Pulmonary artery endothelial cell (primary cell): ENCODE measurements around the gene CNTD1. TPM values are rescaled to one million over a fixed set of nuclear protein-coding genes. Genes with fewer than 3 reads are reported as not detected.

ENCODE experiments used
- DNase-seq: peaks from one replicate; pipeline ENCODE4 v3.0.0-alpha.2; 2011; ENCODE audit warnings: low read depth, low spot score
- total RNA-seq: library from RNA; depleted of rRNA; stranded (reverse); fragments of >200 nt; gene quantifications from 2 replicates; pipeline ENCODE4 v1.2.3, GENCODE V29; 2014

CNTD1 gene
- total RNA-seq, 1 donor from 2014 or later: not detected

- no peak for DNase-seq
These were observed 19.2 kb upstream of the CNTD1 start for GRCh38 chr17:42779304-42779935.

- DNase-seq: no peak
These were observed 18.5 kb upstream of the CNTD1 start, which contains the start of gene WNK4 for GRCh38 chr17:42779936-42780850. WNK4 (plus strand) TSS chr17:42780610; CDS start chr17:42780699, 89 bp downstream.

DNA sequence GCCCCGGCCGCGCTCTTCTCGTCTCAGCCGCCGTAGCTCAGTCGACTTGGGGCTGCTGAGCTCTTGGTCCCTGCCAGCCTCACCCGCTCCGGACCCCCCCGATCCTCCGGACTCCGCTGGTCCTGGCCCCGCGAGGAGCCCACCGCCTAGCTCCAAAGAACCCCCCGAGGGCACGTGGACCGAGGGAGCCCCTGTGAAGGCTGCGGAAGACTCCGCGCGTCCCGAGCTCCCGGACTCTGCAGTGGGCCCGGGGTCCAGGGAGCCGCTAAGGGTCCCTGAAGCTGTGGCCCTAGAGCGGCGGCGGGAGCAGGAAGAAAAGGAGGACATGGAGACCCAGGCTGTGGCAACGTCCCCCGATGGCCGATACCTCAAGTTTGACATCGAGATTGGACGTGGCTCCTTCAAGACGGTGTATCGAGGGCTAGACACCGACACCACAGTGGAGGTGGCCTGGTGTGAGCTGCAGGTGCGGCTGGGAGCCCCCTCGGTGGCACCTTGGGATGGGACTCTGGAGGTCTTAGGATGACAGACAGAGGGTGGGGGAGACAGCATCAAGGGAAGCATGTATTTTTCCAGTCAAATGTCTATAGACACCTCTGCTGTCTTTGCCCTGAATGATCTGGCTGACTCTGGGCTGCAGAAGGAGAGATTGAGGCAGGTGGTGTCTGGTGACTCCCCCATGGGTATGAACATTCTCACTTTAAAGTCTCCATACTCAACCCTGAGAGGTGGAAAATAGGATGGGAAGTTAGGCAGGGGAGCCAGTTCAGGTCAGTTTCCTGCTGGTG lies 17.6 kb upstream of the CNTD1 start:
- DNase-seq: no peak

GRCh38 chr17:42781639-42782165 lies 17.0 kb upstream of the CNTD1 start:
- DNase-seq: no peak

DNA sequence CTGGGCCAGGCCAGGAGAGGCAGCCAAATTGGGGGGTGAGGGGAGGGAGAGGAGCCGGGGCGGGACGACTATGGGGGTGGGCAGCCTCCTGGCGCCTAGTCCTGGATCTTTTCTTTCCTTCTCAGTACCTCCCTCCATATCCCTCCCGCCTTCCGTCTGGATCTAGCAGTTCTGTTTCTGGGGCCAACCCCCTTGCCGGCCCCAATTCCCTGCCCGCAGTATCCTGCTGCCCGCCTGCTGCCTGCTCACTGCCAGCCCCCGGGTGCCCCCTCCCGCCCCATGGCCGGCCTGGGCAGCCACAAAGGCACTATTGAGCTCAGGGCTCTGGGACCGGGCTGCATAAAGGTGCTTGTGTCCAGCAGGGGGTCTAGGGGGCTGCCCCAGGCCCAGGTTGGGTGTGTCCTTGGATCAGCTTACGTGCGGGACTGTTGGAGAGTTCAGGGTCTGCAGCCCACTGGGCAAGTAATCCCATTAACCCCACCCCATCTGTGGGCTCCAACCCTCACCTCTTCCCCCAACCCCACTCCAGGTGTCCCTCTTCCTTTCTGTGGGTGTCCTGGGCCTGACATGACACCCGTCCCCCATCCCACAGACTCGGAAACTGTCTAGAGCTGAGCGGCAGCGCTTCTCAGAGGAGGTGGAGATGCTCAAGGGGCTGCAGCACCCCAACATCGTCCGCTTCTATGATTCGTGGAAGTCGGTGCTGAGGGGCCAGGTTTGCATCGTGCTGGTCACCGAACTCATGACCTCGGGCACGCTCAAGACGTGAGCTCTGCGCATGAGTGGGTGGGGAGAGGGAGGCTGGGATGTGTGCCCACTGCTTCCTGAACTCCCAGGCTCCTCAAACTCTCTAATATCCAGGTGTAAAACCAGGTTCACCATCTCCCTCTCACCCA lies 16.2 kb upstream of the CNTD1 start:
- no peak for DNase-seq

- DNase-seq: no peak
These were observed 15.4 kb upstream of the CNTD1 start for GRCh38 chr17:42783062-42783790.

DNA sequence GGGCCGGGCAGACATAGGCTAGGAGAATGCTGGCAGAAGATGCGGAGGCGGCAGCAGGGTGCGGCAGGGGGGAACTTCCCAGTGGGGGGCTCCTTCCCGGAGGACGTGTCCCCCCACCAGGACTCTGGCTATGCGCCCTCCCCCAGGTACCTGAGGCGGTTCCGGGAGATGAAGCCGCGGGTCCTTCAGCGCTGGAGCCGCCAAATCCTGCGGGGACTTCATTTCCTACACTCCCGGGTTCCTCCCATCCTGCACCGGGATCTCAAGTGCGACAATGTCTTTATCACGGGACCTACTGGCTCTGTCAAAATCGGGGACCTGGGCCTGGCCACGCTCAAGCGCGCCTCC lies 14.9 kb upstream of the CNTD1 start:
- DNase-seq: no peak

DNA sequence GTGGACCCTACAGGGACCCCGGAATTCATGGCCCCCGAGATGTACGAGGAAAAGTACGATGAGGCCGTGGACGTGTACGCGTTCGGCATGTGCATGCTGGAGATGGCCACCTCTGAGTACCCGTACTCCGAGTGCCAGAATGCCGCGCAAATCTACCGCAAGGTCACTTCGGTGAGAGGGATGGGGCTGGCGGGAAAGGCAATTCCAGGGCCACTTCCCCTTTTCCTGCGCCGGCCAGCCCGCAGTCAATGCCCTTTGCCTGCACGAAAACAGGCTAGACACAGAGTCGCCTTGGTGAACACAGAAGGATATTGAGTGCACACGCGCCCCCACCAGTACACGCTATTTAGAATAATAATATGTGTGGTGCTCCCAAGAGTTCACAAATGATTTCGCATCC lies 14.3 kb upstream of the CNTD1 start:
- DNase-seq: no peak

GRCh38 chr17:42784811-42785592 lies 13.7 kb upstream of the CNTD1 start:
- DNase-seq: no peak

DNA sequence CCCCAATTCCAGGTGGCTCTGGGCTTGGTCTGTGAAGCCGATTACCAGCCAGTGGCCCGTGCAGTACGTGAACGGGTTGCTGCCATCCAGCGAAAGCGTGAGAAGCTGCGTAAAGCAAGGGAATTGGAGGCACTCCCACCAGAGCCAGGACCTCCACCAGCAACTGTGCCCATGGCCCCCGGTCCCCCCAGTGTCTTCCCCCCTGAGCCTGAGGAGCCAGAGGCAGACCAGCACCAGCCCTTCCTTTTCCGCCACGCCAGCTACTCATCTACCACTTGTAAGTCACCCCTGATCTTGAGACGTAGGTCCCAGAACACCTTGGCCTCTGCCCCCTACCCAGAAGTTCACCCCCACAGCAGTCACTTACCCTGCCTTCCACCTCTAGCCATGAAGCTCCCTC lies 11.4 kb upstream of the CNTD1 start:
- DNase-seq: no peak

DNA sequence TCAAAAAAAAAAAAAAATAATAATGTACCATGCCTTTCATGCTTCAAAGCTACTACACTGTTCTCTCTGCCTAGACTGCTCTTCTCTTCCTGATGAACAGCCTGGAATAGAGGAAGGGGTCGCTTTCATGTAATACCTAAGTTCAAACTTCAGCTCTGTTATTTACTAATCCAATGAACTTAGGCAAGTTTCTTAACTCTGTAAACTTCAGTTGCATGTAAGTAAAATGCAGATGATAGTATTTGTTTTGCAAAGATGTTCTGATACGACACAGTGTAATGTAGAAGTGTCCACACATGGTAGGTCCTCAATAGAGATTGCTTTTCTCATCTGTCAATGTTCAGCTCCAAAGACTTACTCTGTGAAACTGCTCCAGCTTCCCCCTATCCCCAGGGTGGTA lies 6.7 kb upstream of the CNTD1 start:
- no peak for DNase-seq

GRCh38 chr17:42792545-42792944 lies 6.1 kb upstream of the CNTD1 start:
- DNase-seq: no peak

GRCh38 chr17:42795061-42795460 lies 3.6 kb upstream of the CNTD1 start:
- DNase-seq: no peak

DNA sequence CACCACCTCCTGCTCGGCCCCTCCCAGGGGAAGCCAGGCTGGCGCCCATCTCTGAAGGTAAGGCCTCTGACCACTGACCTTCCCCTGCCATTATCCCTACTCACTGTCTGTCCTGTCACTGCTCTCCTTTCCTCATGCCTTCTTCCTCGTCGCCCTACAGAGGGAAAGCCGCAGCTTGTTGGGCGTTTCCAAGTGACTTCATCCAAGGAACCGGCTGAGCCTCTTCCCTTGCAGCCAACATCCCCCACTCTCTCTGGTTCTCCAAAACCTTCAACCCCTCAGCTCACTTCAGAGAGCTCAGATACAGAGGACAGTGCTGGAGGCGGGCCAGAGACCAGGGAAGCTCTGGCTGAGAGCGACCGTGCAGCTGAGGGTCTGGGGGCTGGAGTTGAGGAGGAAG lies 3.2 kb upstream of the CNTD1 start:
- DNase-seq: no peak

DNA sequence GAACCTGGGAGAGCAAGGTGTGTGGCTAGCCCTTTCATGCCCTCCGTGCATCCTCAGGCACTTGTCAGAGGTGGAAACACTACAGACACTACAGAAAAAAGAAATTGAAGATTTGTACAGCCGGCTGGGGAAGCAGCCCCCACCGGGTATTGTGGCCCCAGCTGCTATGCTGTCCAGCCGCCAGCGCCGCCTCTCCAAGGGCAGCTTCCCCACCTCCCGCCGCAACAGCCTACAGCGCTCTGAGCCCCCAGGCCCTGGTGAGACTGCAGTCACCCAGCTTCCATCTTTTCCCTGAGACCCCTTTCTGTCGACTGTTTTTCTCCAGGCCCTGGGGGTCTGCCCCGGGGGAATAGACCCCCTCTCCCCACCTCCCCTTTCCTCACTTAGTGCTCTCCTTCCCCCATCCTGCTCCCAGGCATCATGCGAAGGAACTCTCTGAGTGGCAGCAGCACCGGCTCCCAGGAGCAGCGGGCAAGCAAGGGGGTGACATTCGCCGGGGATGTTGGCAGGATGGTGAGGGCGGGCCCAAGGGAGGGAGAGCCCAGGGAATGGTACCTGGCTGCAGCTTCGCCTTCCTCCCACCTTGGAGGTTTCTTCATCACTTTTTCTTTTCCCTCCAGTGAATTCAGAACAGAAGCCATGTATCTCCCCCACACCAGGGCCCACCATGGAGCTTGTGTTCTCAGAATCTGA lies 2.4 kb upstream of the CNTD1 start:
- DNase-seq: no peak

DNA sequence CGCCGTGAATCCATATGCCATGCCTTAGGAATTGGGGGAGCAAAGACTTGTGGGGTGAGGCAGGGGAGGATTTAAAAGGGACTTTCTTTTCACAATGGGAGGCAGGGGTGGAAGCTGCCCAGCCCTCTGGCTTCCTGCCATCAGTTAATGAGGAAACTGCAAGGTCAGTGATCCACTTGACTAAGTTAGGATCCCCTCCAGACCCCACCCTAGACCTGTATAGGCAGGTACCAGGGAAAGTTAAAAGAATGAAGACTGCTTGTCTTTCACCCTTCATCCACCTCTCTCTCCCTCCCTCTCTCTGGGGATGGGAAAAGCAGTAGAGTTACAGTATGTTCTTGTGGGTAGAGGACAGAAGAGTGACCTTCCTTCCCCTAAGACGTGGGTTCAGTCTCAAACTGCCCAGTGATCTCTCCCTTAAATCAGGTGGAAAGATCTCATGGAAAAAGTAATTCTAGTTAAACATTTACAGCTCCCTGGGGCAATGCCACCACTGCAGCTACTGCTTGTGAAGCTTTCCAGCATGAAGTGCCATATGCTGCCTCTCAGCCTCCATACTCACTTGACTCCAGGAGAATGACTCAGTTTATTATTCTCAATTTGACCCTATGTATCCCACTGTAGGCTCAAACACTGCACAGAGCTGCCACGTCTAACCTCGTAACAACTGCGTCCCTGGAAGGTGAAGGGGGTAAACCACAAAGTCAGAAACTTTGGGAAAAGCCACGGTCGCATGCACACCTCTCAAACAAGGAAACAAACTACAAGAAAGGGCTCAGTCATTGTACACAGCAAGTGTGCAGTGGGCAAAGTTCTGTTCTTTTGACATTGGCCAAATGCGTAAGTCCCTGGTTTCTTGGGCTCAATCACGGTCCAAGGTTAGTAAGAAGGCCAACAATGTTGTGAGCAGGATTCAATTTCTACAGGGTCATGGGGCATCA lies 1.3 kb upstream of the CNTD1 start:
- DNase-seq: no peak

- no peak for DNase-seq
These were observed 664 bp upstream of the CNTD1 start for GRCh38 chr17:42798011-42798382.
